Inferior parietal cortex (tissue), 1 donor: ENCODE results near the gene PFDN6.
A peak's percentile ranks its signal among the peaks of the same experiment; 100 is the strongest.

Experiments
- DNase-seq: peaks from one replicate; pipeline ENCODE4 v3.0.0-alpha.2; 2016; ENCODE audit errors: extremely low spot score

Gene PFDN6

GRCh38 chr6:33317419-33317668 lies 27.9 kb downstream of the PFDN6 start:
- no peak for DNase-seq

GRCh38 chr6:33317669-33318425 lies 28.4 kb downstream of the PFDN6 start, which contains the start of gene ZBTB22:
ZBTB22 (minus strand) TSS chr6:33317744; CDS start chr6:33316916, 828 bp downstream.
- DNase-seq = peak; percentile 98

GRCh38 chr6:33318426-33319073 lies 29.1 kb downstream of the PFDN6 start:
- DNase-seq = no peak

GRCh38 chr6:33319939-33320314 lies 30.5 kb downstream of the PFDN6 start:
- DNase-seq = no peak

GRCh38 chr6:33320315-33321181 lies 31.1 kb downstream of the PFDN6 start:
- no peak for DNase-seq

GRCh38 chr6:33321227-33321626 lies 31.8 kb downstream of the PFDN6 start:
- no peak for DNase-seq

- DNase-seq = no peak
These were observed 34.2 kb downstream of the PFDN6 start for GRCh38 chr6:33323623-33323948.

- no peak for DNase-seq
These were observed 34.7 kb downstream of the PFDN6 start for GRCh38 chr6:33324125-33324524.

- DNase-seq = no peak
These were observed 39.7 kb downstream of the PFDN6 start for GRCh38 chr6:33329058-33329457.

GRCh38 chr6:33330736-33331135 lies 41.3 kb downstream of the PFDN6 start:
- DNase-seq = no peak

GRCh38 chr6:33333666-33334065 lies 44.3 kb downstream of the PFDN6 start:
- no peak for DNase-seq

GRCh38 chr6:33335916-33336315 lies 46.5 kb downstream of the PFDN6 start:
- DNase-seq = no peak

- DNase-seq = no peak
These were observed 47.1 kb downstream of the PFDN6 start for GRCh38 chr6:33336495-33336894.

- no peak for DNase-seq
These were observed 49.8 kb downstream of the PFDN6 start for GRCh38 chr6:33339193-33339592.
